Ishikawa (cell line): ENCODE results near the gene TBX20.

ENCODE experiments used
- CEBPB ChIP-seq: IDR thresholded peaks from 2 replicates; pipeline ENCODE4 v1.6.1; 2012
- CREB1 ChIP-seq: IDR thresholded peaks from 2 replicates; pipeline ENCODE4 v1.6.1; 2012; ENCODE audit warnings: low read depth
- EGR1 ChIP-seq: IDR thresholded peaks from 2 replicates; pipeline ENCODE4 v1.6.1; 2012
- EP300 ChIP-seq: IDR thresholded peaks from 2 replicates; pipeline ENCODE4 v1.6.1; 2012; ENCODE audit warnings: borderline replicate concordance
- FOXM1 ChIP-seq: IDR thresholded peaks from 2 replicates; pipeline ENCODE4 v1.6.1; 2012; ENCODE audit warnings: low read depth, borderline replicate concordance
- MAX ChIP-seq: IDR thresholded peaks from 2 replicates; pipeline ENCODE4 v1.6.1; 2012
- NFIC ChIP-seq: IDR thresholded peaks from 2 replicates; pipeline ENCODE4 v1.6.1; 2012
- RAD21 ChIP-seq: IDR thresholded peaks from 2 replicates; pipeline ENCODE4 v1.6.1; 2012; ENCODE audit warnings: low read depth
- REST ChIP-seq: IDR thresholded peaks from 2 replicates; pipeline ENCODE4 v1.6.1; 2012; ENCODE audit warnings: low read depth, mild to moderate bottlenecking
- TAF1 ChIP-seq: IDR thresholded peaks from 2 replicates; pipeline ENCODE4 v1.6.1; 2012; ENCODE audit warnings: low read depth, mild to moderate bottlenecking
- TCF12 ChIP-seq: IDR thresholded peaks from 2 replicates; pipeline ENCODE4 v1.6.1; 2012; ENCODE audit warnings: low read depth
- TEAD4 ChIP-seq: IDR thresholded peaks from 2 replicates; pipeline ENCODE4 v1.6.1; 2012
- USF1 ChIP-seq: IDR thresholded peaks from 2 replicates; pipeline ENCODE4 v1.6.1; 2012
- YY1 ChIP-seq: IDR thresholded peaks from 2 replicates; pipeline ENCODE4 v1.6.1; 2012; ENCODE audit warnings: low read depth
- ZBTB7A ChIP-seq: IDR thresholded peaks from 2 replicates; pipeline ENCODE4 v1.6.1; 2012; ENCODE audit warnings: low read depth

TBX20 gene

GRCh38 chr7:35257251-35258124, 3.6 kb upstream of the TBX20 start:
- TF ChIP-seq CREB1 = no peak
- TF ChIP-seq TEAD4 = no peak
- TF ChIP-seq NFIC = no peak
- no peak for TF ChIP-seq REST
- no peak for TF ChIP-seq TAF1
- no peak for TF ChIP-seq ZBTB7A
- no peak for TF ChIP-seq EP300
- TF ChIP-seq USF1 = no peak
- no peak for TF ChIP-seq EGR1
- TF ChIP-seq MAX = no peak
- TF ChIP-seq RAD21 = no peak

- TF ChIP-seq REST (no peak), CREB1 (no peak), TAF1 (no peak), TCF12 (no peak), CEBPB (no peak), MAX (no peak), USF1 (no peak), EGR1 (no peak), YY1 (no peak), NFIC (no peak), FOXM1 (no peak), RAD21 (no peak), EP300 (no peak), TEAD4 (no peak)
These were observed 2.6 kb upstream of the TBX20 start for GRCh38 chr7:35256256-35257175.

- no peak for TF ChIP-seq TAF1
- no peak for TF ChIP-seq EGR1
- TF ChIP-seq NFIC = no peak
- no peak for TF ChIP-seq CREB1
These were observed 1.7 kb upstream of the TBX20 start for GRCh38 chr7:35255443-35256255.

- no peak for TF ChIP-seq ZBTB7A
- TF ChIP-seq TAF1 = no peak
- TF ChIP-seq NFIC = no peak
- no peak for TF ChIP-seq CEBPB
- no peak for TF ChIP-seq USF1
- no peak for TF ChIP-seq EP300
- TF ChIP-seq CREB1 = no peak
- TF ChIP-seq TEAD4 = no peak
- TF ChIP-seq FOXM1 = no peak
- no peak for TF ChIP-seq REST
- TF ChIP-seq RAD21 = no peak
- no peak for TF ChIP-seq YY1
- no peak for TF ChIP-seq EGR1
- TF ChIP-seq TCF12 = no peak
- no peak for TF ChIP-seq MAX
These were observed 869 bp upstream of the TBX20 start for GRCh38 chr7:35254496-35255442.
